Stimulated activated CD8-positive, alpha-beta memory T cell treated with anti-CD3 and anti-CD28 coated beads, Interleukin-7, amount 100 ng/mL, for 1 hour (primary cell): ENCODE results near the gene GPC5.
"Not testable (repeated sequence)": the region's sequence is repeated elsewhere in the genome, so short reads cannot be mapped to it uniquely, and the experiment has no call there.

Experiments
- DNase-seq, 2 donors: peaks; one replicate each; pipeline ENCODE4 v3.0.0-alpha.2; 2020; ENCODE audit warnings: low read depth in 2 of 2

Gene GPC5

GRCh38 chr13:91774397-91774796, 376.0 kb downstream of the GPC5 start:
- DNase-seq, result no peak

- no peak for DNase-seq
These were observed 378.3 kb downstream of the GPC5 start for GRCh38 chr13:91776611-91777193.

- DNase-seq, result no peak
These were observed 379.7 kb downstream of the GPC5 start for GRCh38 chr13:91778123-91778522.

GRCh38 chr13:91781982-91782691, 383.7 kb downstream of the GPC5 start:
- DNase-seq, result not testable (repeated sequence)

GRCh38 chr13:91785431-91786119, 387.2 kb downstream of the GPC5 start:
- no peak for DNase-seq

GRCh38 chr13:91792054-91792453, 393.6 kb downstream of the GPC5 start:
- no peak for DNase-seq

- no peak for DNase-seq
These were observed 399.1 kb downstream of the GPC5 start for GRCh38 chr13:91797567-91797966.

GRCh38 chr13:91798338-91798737, 399.9 kb downstream of the GPC5 start:
- not testable (repeated sequence) for DNase-seq

GRCh38 chr13:91801772-91802171, 403.4 kb downstream of the GPC5 start:
- not testable (repeated sequence) for DNase-seq

GRCh38 chr13:91802957-91803356, 404.5 kb downstream of the GPC5 start:
- no peak for DNase-seq

- no peak for DNase-seq
These were observed 406.3 kb downstream of the GPC5 start for GRCh38 chr13:91804724-91805123.

- DNase-seq, result no peak
These were observed 407.2 kb downstream of the GPC5 start for GRCh38 chr13:91805605-91806004.

- DNase-seq, result no peak
These were observed 410.7 kb downstream of the GPC5 start for GRCh38 chr13:91809161-91809560.

- no peak for DNase-seq
These were observed 414.8 kb downstream of the GPC5 start for GRCh38 chr13:91813253-91813652.

GRCh38 chr13:91816263-91816807, 417.9 kb downstream of the GPC5 start:
- DNase-seq, result no peak

- no peak for DNase-seq
These were observed 418.8 kb downstream of the GPC5 start for GRCh38 chr13:91817250-91817649.

GRCh38 chr13:91824416-91824815, 426.0 kb downstream of the GPC5 start:
- no peak for DNase-seq

GRCh38 chr13:91825516-91825915, 427.1 kb downstream of the GPC5 start:
- DNase-seq, result no peak

GRCh38 chr13:91836553-91836952, 438.1 kb downstream of the GPC5 start:
- no peak for DNase-seq

- no peak for DNase-seq
These were observed 447.2 kb downstream of the GPC5 start for GRCh38 chr13:91845612-91846011.

- no peak for DNase-seq
These were observed 465.3 kb downstream of the GPC5 start for GRCh38 chr13:91863699-91864098.

GRCh38 chr13:91868351-91868750, 469.9 kb downstream of the GPC5 start:
- no peak for DNase-seq

- DNase-seq, result no peak
These were observed 480.1 kb downstream of the GPC5 start for GRCh38 chr13:91878491-91878890.
